ENCODE data around the gene STRN3.

GRCh38 chr14:30958555-30959407, 67.4 kb downstream of the STRN3 start:
- TF ChIP-seq GATA3 (IDR thresholded peaks at IDR 0.05; ENCODE audit: low read depth, low read length) (no peak), GATA2 (IDR thresholded peaks at IDR 0.05; ENCODE audit: low read depth, low read length) (no peak)
